Purkinje cell (primary cell): ENCODE results near the gene LRRC8C. TPM values are rescaled to one million over a fixed set of nuclear protein-coding genes. Genes with fewer than 3 reads are reported as not detected.

Source experiments
- polyA plus RNA-seq: library from polyadenylated mRNA; unstranded; fragments of >200 nt; fragmentation: Nextera tagmentation; gene quantifications from 2 replicates; pipeline ENCODE4 v1.2.1, GENCODE V29; 2014

The LRRC8C gene
- 0.32 and 0.90 TPM in 2 replicates for polyA plus RNA-seq

DNA sequence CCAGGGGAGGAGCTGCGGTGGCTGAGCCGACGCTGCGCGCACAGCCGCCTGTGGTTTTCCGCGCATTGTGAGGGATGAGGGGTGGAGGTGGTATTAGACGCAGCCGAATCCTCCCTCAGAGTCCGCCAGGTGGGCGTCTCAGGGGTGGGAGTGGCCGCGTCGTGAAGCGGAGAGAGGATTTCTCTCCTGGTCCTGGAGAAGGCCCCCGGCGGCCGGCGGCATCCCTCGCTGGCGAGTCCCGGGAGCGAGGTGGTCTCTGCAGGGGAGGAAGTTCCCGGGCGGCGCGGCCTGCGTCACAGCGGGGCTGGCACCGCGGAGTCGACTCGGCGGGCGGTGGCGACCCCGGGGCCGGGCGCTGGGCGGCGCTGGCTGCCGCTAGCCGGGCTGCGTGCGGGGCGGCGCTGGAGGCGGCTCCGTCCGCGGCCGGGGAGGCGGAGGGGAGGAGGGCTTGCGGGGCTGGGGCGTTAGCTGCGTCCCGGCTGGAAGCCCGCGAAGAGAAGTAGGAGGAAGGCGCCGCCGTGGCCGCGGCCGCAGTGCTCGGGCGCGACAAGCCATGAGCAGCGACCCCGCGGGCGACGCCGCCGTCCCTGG, at the start of gene LRRC8C:
Gene LRRC8C, plus strand, starts transcription at position 464 of the 591 bp plus-strand sequence. CDS start 53,354 bp downstream, outside the sequence.

Other genes with a start within 250 kb of the LRRC8C start
- 7.5 and 12.6 TPM in 2 replicates for gene LRRC8B, start 108.3 kb upstream of the LRRC8C start, polyA plus RNA-seq
- 32.0 and 37.3 TPM in 2 replicates for gene LRRC8D, start 187.9 kb downstream of the LRRC8C start, polyA plus RNA-seq